HG02798 (cell line): Measurements from ENCODE around the gene STK32B.

Experiments
- ATAC-seq: cut with Tn5 transposase; IDR thresholded peaks from one replicate; pipeline ENCODE4 v1.9.1; 2021; ENCODE audit warnings: mild to moderate bottlenecking; ENCODE audit not compliant: unreplicated experiment, poor library complexity

STK32B gene

GRCh38 chr4:5118994-5119835 lies 67.9 kb downstream of the STK32B start:
- ATAC-seq: no peak

- ATAC-seq: no peak
Measured at GRCh38 chr4:5120067-5120466, 68.8 kb downstream of the STK32B start.

- ATAC-seq: no peak
Measured at GRCh38 chr4:5120468-5120867, 69.2 kb downstream of the STK32B start.

- ATAC-seq: no peak
Measured at GRCh38 chr4:5122114-5122513, 70.8 kb downstream of the STK32B start.

- ATAC-seq: no peak
Measured at GRCh38 chr4:5124876-5125275, 73.6 kb downstream of the STK32B start.

- ATAC-seq: no peak
Measured at GRCh38 chr4:5125321-5125720, 74.0 kb downstream of the STK32B start.

- no peak for ATAC-seq
Measured at GRCh38 chr4:5126231-5126630, 75.0 kb downstream of the STK32B start.

GRCh38 chr4:5126857-5127256 lies 75.6 kb downstream of the STK32B start:
- ATAC-seq: no peak

- ATAC-seq: no peak
Measured at GRCh38 chr4:5127556-5127955, 76.3 kb downstream of the STK32B start.

- ATAC-seq: no peak
Measured at GRCh38 chr4:5128569-5128968, 77.3 kb downstream of the STK32B start.

- ATAC-seq: no peak
Measured at GRCh38 chr4:5133201-5133600, 81.9 kb downstream of the STK32B start.

GRCh38 chr4:5133933-5134594 lies 82.8 kb downstream of the STK32B start:
- no peak for ATAC-seq

GRCh38 chr4:5134620-5135019 lies 83.3 kb downstream of the STK32B start:
- ATAC-seq: no peak

GRCh38 chr4:5137226-5137625 lies 85.9 kb downstream of the STK32B start:
- no peak for ATAC-seq

- no peak for ATAC-seq
Measured at GRCh38 chr4:5137927-5138326, 86.6 kb downstream of the STK32B start.

- ATAC-seq: no peak
Measured at GRCh38 chr4:5138389-5138788, 87.1 kb downstream of the STK32B start.

- no peak for ATAC-seq
Measured at GRCh38 chr4:5139141-5139540, 87.9 kb downstream of the STK32B start.

GRCh38 chr4:5141802-5142201 lies 90.5 kb downstream of the STK32B start:
- no peak for ATAC-seq

- no peak for ATAC-seq
Measured at GRCh38 chr4:5142726-5143125, 91.4 kb downstream of the STK32B start.

- ATAC-seq: no peak
Measured at GRCh38 chr4:5143306-5143861, 92.1 kb downstream of the STK32B start.

GRCh38 chr4:5143940-5144339 lies 92.7 kb downstream of the STK32B start:
- ATAC-seq: no peak

- no peak for ATAC-seq
Measured at GRCh38 chr4:5144384-5144783, 93.1 kb downstream of the STK32B start.
